22Rv1 (cell line): ENCODE data around the gene SERAC1.
"Not testable (repeated sequence)": the region's sequence is repeated elsewhere in the genome, so short reads cannot be mapped to it uniquely, and the experiment has no call there.

Experiments
- CTCF ChIP-seq: fragments of 450-650 bp; IDR thresholded peaks from 2 replicates; pipeline ENCODE4 v1.5.1; 2017; ENCODE audit warnings: mild to moderate bottlenecking
- ZFX ChIP-seq: fragments of 450-650 bp; IDR thresholded peaks from 2 replicates; pipeline ENCODE4 v1.6.1; 2017; ENCODE audit warnings: antibody characterized with exemption, borderline replicate concordance

GRCh38 chr6:158177712-158178111 lies 9.7 kb upstream of the SERAC1 start:
- TF ChIP-seq CTCF, ZFX: not testable (repeated sequence)
